ENCODE data around the gene MINDY3. TPM values are rescaled to one million over a fixed set of nuclear protein-coding genes. Genes with fewer than 3 reads are reported as not detected.
"Not testable (repeated sequence)": the region's sequence is repeated elsewhere in the genome, so short reads cannot be mapped to it uniquely, and the experiment has no call there.

The MINDY3 gene
- total and polyA plus RNA-seq, 2 donors (not counting 1 experiment from before 2014, with no cell fraction given) = 11.6 to 29.3 TPM

DNA sequence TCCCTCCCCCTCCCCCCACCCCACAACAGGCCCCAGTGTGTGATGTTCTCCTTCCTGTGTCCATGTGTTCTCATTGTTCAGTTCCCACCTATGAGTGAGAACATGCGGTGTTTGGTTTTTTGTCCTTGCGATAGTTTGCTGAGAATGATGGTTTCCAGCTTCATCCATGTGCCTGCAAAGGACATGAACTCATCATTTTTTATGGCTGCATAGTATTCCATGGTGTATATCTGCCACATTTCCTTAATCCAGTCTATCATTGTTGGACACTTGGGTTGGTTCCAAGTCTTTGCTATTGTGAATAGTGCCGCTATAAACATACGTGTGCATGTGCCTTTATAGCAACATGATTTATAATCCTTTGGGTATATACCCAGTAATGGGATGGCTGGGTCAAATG, 99.1 kb downstream of the MINDY3 start:
- H3K4me3 Mint-ChIP-seq; H3K36me3 ChIP-seq (replicated peaks in 1 of 2; ENCODE audit: control extremely low read depth in 1 of 2, control insufficient read depth in 1 of 2, extremely low read depth in 1 of 2, insufficient read depth in 2 of 2, low read length in 1 of 2); H3K27me3 Mint-ChIP-seq; H3K4me1 ChIP-seq (ENCODE audit: control insufficient read depth in 2 of 2, insufficient read depth in 2 of 2, low read length in 2 of 2); intact Hi-C loops (cut with micrococcal nuclease); H3K9me3 Mint-ChIP-seq (ENCODE audit: insufficient read depth); H3K27ac ChIP-seq (ENCODE audit: low read length in 2 of 2); H3K4me3 ChIP-seq (ENCODE audit: control extremely low read depth in 1 of 5, extremely low read depth in 1 of 5, insufficient read depth in 1 of 5, low read depth in 2 of 5, low read length in 4 of 5); CTCF ChIA-PET; H3K27ac Mint-ChIP-seq; H2AFZ ChIP-seq (ENCODE audit: insufficient read depth, low read depth, low read length, poor library complexity, severe bottlenecking); H3K27me3 ChIP-seq (replicated peaks in 1 of 4; ENCODE audit: control extremely low read depth in 1 of 4, control insufficient read depth in 3 of 4, insufficient read depth in 4 of 4, low read length in 3 of 4); H3K79me2 ChIP-seq (ENCODE audit: control insufficient read depth, insufficient read depth, low read length); POLR2A ChIA-PET; DNase-seq; H3K4me1 Mint-ChIP-seq; H4K20me1 ChIP-seq (ENCODE audit: control insufficient read depth, insufficient read depth, low read length, poor library complexity, severe bottlenecking); H3K4me2 ChIP-seq (replicated peaks; ENCODE audit: low read depth, low read length, poor library complexity, severe bottlenecking); H3K9ac ChIP-seq (ENCODE audit: low read length); ATAC-seq (ENCODE audit: low read depth): not testable (repeated sequence)
- H3K9me3 ChIP-seq (ENCODE audit: control extremely low read depth in 1 of 3, control insufficient read depth in 2 of 3, insufficient read depth in 1 of 3, low read length in 2 of 3) = peaks cover 0 to 11% (median 0%) of the 10 kb centered on the region in 3 donors
- WGBS (ENCODE audit: insufficient coverage) = no CpG with 5 or more reads among the region's 4 CpGs

- Histone ChIP-seq H3K36me3 (replicated peaks in 1 of 2; ENCODE audit: control extremely low read depth in 1 of 2, control insufficient read depth in 1 of 2, extremely low read depth in 1 of 2, insufficient read depth in 2 of 2, low read length in 1 of 2) (no peaks in the 10 kb centered on the region), H3K27me3 (replicated peaks in 1 of 4; ENCODE audit: control extremely low read depth in 1 of 4, control insufficient read depth in 3 of 4, insufficient read depth in 4 of 4, low read length in 3 of 4) (no peaks in the 10 kb centered on the region), H3K27ac (ENCODE audit: low read length in 2 of 2) (no peak overlapping the region), H3K79me2 (ENCODE audit: control insufficient read depth, insufficient read depth, low read length) (no peaks in the 10 kb centered on the region), H3K4me3 (ENCODE audit: control extremely low read depth in 1 of 5, extremely low read depth in 1 of 5, insufficient read depth in 1 of 5, low read depth in 2 of 5, low read length in 4 of 5) (no peak overlapping the region), H4K20me1 (ENCODE audit: control insufficient read depth, insufficient read depth, low read length, poor library complexity, severe bottlenecking) (no peaks in the 10 kb centered on the region), H2AFZ (ENCODE audit: insufficient read depth, low read depth, low read length, poor library complexity, severe bottlenecking) (no peak overlapping the region), H3K4me2 (replicated peaks; ENCODE audit: low read depth, low read length, poor library complexity, severe bottlenecking) (no peak overlapping the region), H3K9me3 (ENCODE audit: control extremely low read depth in 1 of 3, control insufficient read depth in 2 of 3, insufficient read depth in 1 of 3, low read length in 2 of 3) (peaks cover 0 to 7% (median 0%) of the 10 kb centered on the region in 3 donors), H3K4me1 (ENCODE audit: control insufficient read depth in 2 of 2, insufficient read depth in 2 of 2, low read length in 2 of 2) (no peaks in the 10 kb centered on the region), H3K9ac (ENCODE audit: low read length) (no peak overlapping the region)
- no peak for DNase-seq
- Mint-ChIP-seq H3K27ac (no peak overlapping the region), H3K4me3 (no peak overlapping the region), H3K4me1 (no peaks in the 10 kb centered on the region), H3K9me3 (ENCODE audit: insufficient read depth) (peaks cover 3% of the 10 kb centered on the region), H3K27me3 (peaks cover 8% of the 10 kb centered on the region)
- 100% methylated on average over 1 of the region's 2 CpGs for WGBS (ENCODE audit: insufficient coverage)
- ATAC-seq (ENCODE audit: low read depth) = no peak
- POLR2A ChIA-PET = no interaction called here
- TF ChIP-seq CTCF (IDR thresholded peaks at IDR 0.05) = no peak
- TF ChIP-seq EZH2 (IDR thresholded peaks at IDR 0.05; ENCODE audit: borderline replicate concordance, insufficient read depth, low read depth, low read length, poor library complexity, severe bottlenecking) = no peak
- CTCF ChIA-PET = no interaction called here
- intact Hi-C loops (cut with micrococcal nuclease) = no loop called here
Observed at GRCh38 chr10:15760681-15761080, 99.6 kb downstream of the MINDY3 start.
